Panc1 (cell line): ENCODE measurements around the gene ARFRP1.

Experiments used
- POLR2AphosphoS5 ChIP-seq: IDR thresholded peaks from 2 replicates; pipeline ENCODE4 v1.6.1; 2012; ENCODE audit warnings: mild to moderate bottlenecking, low read depth, low read length, moderate library complexity
- SIN3A ChIP-seq: IDR thresholded peaks from 2 replicates; pipeline ENCODE4 v1.6.1; 2012; ENCODE audit warnings: low read depth, mild to moderate bottlenecking, low read length, moderate library complexity, borderline replicate concordance; ENCODE audit not compliant: insufficient read depth
- TF ChIP-seq, protein P1 (sequence below): fragments of 450-650 bp; IDR thresholded peaks from 2 replicates; pipeline ENCODE4 v1.5.1; 2017; ENCODE audit warnings: mild to moderate bottlenecking

DNA sequence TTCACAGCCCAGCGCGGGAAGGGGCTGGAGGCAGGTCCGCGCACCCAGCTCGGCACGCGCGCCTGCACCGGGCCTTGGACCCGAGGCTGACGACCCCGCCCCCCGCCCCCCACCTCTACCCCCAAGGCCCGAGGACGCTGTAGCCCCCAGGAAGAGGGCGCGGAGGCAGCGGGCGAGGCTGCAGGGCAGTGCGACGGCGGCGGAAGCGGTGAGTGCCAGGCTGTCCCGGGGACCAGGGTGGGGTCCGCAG, 29.8 kb upstream of the ARFRP1 start:
- TF ChIP-seq, protein P1, sequence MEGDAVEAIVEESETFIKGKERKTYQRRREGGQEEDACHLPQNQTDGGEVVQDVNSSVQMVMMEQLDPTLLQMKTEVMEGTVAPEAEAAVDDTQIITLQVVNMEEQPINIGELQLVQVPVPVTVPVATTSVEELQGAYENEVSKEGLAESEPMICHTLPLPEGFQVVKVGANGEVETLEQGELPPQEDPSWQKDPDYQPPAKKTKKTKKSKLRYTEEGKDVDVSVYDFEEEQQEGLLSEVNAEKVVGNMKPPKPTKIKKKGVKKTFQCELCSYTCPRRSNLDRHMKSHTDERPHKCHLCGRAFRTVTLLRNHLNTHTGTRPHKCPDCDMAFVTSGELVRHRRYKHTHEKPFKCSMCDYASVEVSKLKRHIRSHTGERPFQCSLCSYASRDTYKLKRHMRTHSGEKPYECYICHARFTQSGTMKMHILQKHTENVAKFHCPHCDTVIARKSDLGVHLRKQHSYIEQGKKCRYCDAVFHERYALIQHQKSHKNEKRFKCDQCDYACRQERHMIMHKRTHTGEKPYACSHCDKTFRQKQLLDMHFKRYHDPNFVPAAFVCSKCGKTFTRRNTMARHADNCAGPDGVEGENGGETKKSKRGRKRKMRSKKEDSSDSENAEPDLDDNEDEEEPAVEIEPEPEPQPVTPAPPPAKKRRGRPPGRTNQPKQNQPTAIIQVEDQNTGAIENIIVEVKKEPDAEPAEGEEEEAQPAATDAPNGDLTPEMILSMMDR: no peak; the same call in 1 of the 2 replicates
- no peak for TF ChIP-seq POLR2AphosphoS5
- no peak for TF ChIP-seq SIN3A
